ENCODE measurements around the gene TUBGCP2. TPM values are rescaled to one million over a fixed set of nuclear protein-coding genes. Genes with fewer than 3 reads are reported as not detected.

The TUBGCP2 gene
- total RNA-seq, 1 donor from 2014 or later = 50.7 TPM

- no peaks in the 10 kb centered on the region for H3K9me3 Mint-ChIP-seq (ENCODE audit: unreplicated experiment)
- no peaks in the 10 kb centered on the region for H3K36me3 Mint-ChIP-seq (ENCODE audit: low read depth, unreplicated experiment)
- TF ChIP-seq, protein P1, sequence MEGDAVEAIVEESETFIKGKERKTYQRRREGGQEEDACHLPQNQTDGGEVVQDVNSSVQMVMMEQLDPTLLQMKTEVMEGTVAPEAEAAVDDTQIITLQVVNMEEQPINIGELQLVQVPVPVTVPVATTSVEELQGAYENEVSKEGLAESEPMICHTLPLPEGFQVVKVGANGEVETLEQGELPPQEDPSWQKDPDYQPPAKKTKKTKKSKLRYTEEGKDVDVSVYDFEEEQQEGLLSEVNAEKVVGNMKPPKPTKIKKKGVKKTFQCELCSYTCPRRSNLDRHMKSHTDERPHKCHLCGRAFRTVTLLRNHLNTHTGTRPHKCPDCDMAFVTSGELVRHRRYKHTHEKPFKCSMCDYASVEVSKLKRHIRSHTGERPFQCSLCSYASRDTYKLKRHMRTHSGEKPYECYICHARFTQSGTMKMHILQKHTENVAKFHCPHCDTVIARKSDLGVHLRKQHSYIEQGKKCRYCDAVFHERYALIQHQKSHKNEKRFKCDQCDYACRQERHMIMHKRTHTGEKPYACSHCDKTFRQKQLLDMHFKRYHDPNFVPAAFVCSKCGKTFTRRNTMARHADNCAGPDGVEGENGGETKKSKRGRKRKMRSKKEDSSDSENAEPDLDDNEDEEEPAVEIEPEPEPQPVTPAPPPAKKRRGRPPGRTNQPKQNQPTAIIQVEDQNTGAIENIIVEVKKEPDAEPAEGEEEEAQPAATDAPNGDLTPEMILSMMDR (IDR thresholded peaks at IDR 0.05; ENCODE audit: unreplicated experiment) = no peak
- no peaks in the 10 kb centered on the region for H3K4me1 Mint-ChIP-seq (ENCODE audit: unreplicated experiment)
- H3K27me3 Mint-ChIP-seq (ENCODE audit: unreplicated experiment) = peaks cover 18% of the 10 kb centered on the region
- no peak overlapping the region for H3K4me3 Mint-ChIP-seq (ENCODE audit: unreplicated experiment)
- DNase-seq (ENCODE audit: low spot score) = no peak
- H3K27ac Mint-ChIP-seq (ENCODE audit: unreplicated experiment) = no peak overlapping the region
Observed at GRCh38 chr10:133246236-133246626, 62.4 kb downstream of the TUBGCP2 start.

DNA sequence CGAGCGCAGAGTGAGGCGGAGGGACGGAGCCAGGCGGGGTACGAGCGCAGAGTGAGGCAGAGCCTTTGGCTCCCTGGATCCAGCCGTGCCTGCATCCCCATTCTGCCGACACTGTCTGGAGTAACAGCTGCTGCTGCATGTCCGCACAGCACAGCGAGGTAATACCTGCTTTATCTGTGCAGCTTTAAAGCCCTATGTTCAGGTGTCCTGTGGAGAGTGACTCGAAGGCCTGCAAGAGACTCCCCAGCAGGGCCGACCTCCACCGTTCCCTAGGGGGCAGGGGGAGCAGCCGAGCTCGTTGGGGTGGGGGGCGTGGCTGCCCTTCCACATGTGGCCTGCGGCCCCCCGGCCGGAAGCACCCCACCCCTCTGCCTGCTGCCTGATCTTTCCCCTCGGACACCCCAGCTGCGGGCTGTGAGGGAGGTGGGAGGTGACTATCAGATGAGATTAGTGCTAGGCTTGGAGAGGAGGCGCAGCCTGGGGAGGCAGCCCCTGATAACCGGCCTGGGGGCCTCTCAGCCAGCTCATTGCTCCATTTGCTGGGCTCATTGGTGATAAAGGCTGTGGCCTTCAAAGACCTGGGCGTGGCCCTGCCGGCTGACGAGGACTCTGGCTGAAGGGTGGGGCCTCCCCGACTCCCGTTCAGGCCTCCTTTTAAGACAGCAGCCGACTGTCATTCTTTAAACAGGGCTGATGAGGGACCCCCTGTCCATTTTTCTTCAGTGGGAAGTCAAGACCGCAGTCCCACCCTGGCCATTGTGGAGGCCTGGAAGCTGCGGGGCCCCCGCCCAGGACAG is 63.0 kb downstream of the TUBGCP2 start:
- TF ChIP-seq, protein P1 (IDR thresholded peaks at IDR 0.05; ENCODE audit: unreplicated experiment) = no peak
- Mint-ChIP-seq H3K36me3 (ENCODE audit: low read depth, unreplicated experiment) (no peaks in the 10 kb centered on the region), H3K9me3 (ENCODE audit: unreplicated experiment) (no peaks in the 10 kb centered on the region), H3K27ac (ENCODE audit: unreplicated experiment) (no peak overlapping the region), H3K4me1 (ENCODE audit: unreplicated experiment) (no peaks in the 10 kb centered on the region), H3K27me3 (ENCODE audit: unreplicated experiment) (peaks cover 19% of the 10 kb centered on the region), H3K4me3 (ENCODE audit: unreplicated experiment) (no peak overlapping the region)
- no peak for DNase-seq (ENCODE audit: low spot score)

DNA sequence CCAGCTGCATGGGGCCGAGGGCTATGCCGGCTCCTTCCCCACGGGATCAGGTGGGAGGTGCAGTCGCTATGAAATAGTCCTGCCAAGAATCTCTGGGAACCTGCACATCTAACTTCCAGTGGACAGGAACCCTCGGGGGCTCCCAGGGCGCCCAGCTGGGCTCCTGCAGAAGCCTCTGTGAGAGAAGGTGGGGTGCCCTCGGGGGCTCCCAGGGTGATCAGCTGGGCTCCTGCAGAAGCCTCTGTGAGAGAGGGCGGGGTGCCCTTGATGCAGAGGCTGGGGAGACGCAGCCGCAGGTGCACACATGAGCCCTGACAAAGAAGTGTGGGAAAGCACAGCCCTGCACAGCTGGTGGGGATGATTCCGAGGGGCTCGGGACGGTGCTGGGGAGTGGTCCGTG is 65.1 kb downstream of the TUBGCP2 start:
- peaks cover 1% of the 10 kb centered on the region for H3K36me3 Mint-ChIP-seq (ENCODE audit: low read depth, unreplicated experiment)
- no peak for DNase-seq (ENCODE audit: low spot score)
- H3K9me3 Mint-ChIP-seq (ENCODE audit: unreplicated experiment) = no peaks in the 10 kb centered on the region
- no peaks in the 10 kb centered on the region for H3K4me1 Mint-ChIP-seq (ENCODE audit: unreplicated experiment)
- H3K4me3 Mint-ChIP-seq (ENCODE audit: unreplicated experiment) = no peak overlapping the region
- TF ChIP-seq, protein P1 (IDR thresholded peaks at IDR 0.05; ENCODE audit: unreplicated experiment) = no peak
- no peak overlapping the region for H3K27ac Mint-ChIP-seq (ENCODE audit: unreplicated experiment)
- H3K27me3 Mint-ChIP-seq (ENCODE audit: unreplicated experiment) = peaks cover 13% of the 10 kb centered on the region

DNA sequence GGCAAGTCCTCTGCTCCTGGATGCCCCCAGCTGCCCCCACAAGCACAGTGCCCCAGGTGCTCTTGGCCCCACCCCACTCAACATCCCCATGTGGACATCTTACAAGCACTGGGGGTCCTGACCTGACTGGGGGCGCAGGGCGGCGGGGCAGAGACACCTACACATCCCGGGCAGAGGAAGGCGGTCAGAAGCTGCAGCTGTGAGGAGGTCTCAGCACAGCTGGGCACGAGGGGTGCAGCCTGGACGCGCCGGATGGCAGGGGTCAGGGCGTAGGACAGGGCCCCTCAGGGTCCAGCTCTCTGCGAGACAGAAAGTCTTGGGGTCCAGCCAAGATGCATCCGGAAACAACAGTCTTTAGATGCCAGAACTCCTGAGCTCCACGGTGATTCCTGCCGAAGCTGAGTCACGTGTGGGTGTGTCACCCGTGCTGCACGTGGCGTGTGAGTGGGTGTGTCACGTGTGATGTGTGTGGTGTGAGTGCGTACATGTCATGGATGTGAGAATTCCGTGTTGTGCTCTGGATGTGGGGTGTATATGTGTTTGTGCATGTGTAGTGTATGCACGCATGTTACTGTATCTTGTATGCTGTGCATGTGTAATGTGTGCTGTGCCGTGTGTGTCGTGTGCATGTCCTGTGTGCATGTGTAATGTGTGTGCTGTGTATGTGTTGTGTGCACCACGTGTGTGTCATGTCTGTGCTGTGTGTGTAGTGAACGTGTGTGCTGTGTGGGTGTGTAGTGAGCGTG is 65.9 kb downstream of the TUBGCP2 start:
- Mint-ChIP-seq H3K9me3 (ENCODE audit: unreplicated experiment) (no peaks in the 10 kb centered on the region), H3K36me3 (ENCODE audit: low read depth, unreplicated experiment) (peaks cover 3% of the 10 kb centered on the region), H3K4me3 (ENCODE audit: unreplicated experiment) (no peak overlapping the region), H3K27ac (ENCODE audit: unreplicated experiment) (no peak overlapping the region), H3K27me3 (ENCODE audit: unreplicated experiment) (peaks cover 15% of the 10 kb centered on the region), H3K4me1 (ENCODE audit: unreplicated experiment) (no peaks in the 10 kb centered on the region)
- TF ChIP-seq, protein P1 (IDR thresholded peaks at IDR 0.05; ENCODE audit: unreplicated experiment) = no peak
- no peak for DNase-seq (ENCODE audit: low spot score)

Data from endothelial cell (in vitro differentiated cells).